GM20000 (cell line): ENCODE data around the gene CSNK2A3.

Source experiments
- DNase-seq: peaks from one replicate; pipeline ENCODE4 v3.0.0; 2012; ENCODE audit warnings: low spot score
- TF ChIP-seq, protein P1 (sequence below): IDR thresholded peaks from 2 replicates; pipeline ENCODE4 v1.5.1; 2012; ENCODE audit warnings: mild to moderate bottlenecking, control low read depth; ENCODE audit errors: extremely low read depth, missing control alignments

The CSNK2A3 gene

DNA sequence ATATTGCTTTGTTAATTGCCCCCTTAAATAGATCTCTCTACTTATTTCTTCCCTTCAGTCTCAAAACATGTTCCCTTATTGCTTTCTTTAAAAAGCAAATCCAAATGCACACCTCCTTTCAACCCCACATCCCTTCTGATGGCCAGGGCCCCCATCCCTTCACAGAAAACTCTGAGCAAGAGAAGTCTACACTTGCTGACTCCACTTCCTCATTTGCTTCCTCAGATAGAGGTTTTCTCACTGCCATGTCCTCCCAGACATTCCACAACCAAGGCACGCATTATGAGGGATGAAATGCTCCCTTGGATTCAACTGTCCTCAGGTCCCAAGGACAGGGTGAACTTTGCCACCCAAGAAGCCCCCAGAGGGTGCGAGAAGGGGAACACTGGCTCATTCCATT is 43.1 kb downstream of the CSNK2A3 start:
- TF ChIP-seq, protein P1, sequence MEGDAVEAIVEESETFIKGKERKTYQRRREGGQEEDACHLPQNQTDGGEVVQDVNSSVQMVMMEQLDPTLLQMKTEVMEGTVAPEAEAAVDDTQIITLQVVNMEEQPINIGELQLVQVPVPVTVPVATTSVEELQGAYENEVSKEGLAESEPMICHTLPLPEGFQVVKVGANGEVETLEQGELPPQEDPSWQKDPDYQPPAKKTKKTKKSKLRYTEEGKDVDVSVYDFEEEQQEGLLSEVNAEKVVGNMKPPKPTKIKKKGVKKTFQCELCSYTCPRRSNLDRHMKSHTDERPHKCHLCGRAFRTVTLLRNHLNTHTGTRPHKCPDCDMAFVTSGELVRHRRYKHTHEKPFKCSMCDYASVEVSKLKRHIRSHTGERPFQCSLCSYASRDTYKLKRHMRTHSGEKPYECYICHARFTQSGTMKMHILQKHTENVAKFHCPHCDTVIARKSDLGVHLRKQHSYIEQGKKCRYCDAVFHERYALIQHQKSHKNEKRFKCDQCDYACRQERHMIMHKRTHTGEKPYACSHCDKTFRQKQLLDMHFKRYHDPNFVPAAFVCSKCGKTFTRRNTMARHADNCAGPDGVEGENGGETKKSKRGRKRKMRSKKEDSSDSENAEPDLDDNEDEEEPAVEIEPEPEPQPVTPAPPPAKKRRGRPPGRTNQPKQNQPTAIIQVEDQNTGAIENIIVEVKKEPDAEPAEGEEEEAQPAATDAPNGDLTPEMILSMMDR = no peak
- DNase-seq = no peak

DNA sequence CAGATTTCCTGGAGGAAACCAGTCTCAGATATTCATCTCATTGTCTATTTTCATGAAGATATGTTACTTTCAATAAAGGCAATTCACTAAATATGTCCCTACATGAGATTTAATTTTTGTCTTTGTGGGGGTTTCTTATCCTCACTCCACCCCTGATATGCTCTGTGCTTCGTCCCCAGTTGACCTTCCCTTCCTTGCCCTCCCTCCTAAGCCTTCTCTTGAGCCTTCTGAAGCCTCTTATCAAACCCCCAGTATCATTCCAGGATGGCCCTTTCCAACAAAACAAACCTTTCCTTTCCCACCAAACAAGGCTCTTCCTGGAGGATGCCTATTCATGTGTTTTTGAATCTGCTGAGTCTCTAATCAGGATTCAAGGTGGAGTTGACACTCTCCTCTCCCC is 44.8 kb downstream of the CSNK2A3 start:
- TF ChIP-seq, protein P1 = no peak
- DNase-seq = no peak

DNA sequence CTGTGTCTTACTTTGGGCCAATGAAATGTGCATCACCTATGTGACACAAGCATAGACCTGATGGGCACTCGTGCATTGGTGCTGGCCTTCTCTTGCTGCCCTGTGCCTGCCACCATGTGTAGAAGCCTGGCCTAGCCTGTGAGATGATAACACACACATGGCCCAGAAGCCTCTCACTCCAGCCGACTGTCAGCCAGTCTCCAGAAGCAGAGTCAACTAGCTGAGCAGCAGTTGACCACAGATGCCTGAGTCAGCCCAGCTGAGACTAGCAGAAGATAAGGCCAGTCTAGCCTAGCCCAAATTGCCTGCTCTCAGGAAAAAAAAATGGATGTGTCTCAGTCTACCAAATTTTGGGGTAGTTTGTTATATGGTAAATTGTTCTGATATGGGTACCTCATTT is 46.2 kb downstream of the CSNK2A3 start:
- DNase-seq = no peak
- TF ChIP-seq, protein P1 = no peak

DNA sequence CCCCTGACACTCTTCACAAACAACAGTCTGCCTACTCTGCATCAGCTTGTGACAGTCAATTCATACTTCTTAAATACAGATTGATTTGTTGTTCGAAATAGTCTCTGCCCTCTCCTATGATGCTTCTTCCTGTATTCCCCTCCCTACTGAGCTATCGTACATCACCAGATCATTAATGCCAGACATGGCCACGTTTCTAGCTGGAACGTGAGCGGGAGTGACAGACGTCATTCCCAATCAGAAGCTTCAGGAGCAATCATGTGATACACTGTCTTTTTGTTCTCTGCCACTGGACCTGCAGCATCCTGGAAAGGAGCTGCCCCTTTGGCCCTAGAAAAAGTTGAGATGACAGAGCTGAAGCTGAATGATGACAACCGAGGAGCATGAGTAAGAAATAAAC is 48.5 kb downstream of the CSNK2A3 start:
- no peak for DNase-seq
- TF ChIP-seq, protein P1 = no peak

DNA sequence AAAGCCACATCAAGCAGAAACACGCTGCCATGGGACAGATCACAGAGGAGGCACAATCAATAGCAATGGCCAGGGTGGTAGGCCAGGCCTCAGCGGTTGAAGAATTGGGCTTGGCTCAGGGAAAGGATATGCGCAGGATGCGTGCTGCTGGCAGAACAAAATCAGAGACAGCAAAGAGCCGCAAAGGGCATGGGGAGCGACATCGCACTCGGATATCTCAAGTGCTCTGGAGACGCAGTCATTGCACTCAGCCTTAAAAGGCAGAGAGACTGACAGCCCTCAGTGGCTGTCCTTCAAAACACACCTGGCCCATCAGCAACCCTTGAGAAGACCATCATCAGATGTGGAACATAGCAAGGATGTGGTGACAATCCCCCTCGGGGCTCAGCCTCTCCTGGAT is 50.5 kb downstream of the CSNK2A3 start:
- DNase-seq = no peak
- TF ChIP-seq, protein P1 = no peak
